NCI-H2196 treated with DMSO at 0.1 percent for 48 hours (cell line): ENCODE results near the gene CBFB.
"Not testable (repeated sequence)": the region's sequence is repeated elsewhere in the genome, so short reads cannot be mapped to it uniquely, and the experiment has no call there.

Source experiments
- DNase-seq: peaks from one replicate; lab custom pipeline; 2025; ENCODE audit not compliant: unreplicated experiment; lab: John Stamatoyannopoulos, UW

CBFB gene

DNA sequence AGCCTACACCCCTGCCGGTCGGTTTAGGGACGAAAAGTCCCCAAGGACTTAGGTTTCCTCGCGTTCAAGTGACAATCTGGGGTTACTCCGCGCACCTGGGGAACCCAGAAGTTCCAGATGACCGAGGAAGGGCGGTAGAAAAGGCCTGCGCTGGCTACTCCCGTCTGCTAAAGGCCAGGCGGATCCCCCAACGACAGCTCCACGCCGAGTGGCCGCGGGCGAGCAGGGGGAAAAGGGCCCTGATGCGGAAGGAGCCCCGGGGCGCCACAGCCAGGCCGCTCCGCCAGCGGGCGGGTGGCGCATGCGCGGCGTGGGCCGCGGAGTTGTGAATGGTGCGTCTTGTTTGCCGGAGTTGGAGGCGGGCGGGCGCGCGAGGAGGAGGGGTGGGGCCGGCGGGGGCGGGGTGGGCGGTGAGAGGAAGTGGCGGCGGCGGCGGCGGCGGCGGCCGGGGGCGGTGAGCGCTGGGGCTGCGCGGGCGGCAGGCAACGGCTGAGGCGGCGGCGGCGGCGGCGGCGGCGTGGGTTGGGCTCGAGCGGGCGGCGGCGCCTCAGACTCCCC is at the start of gene CBFB:
Gene CBFB (plus strand): TSS at position 454 of the 558 bp plus-strand sequence. CDS start 259 bp downstream, outside the sequence.
- DNase-seq, result no peak

DNA sequence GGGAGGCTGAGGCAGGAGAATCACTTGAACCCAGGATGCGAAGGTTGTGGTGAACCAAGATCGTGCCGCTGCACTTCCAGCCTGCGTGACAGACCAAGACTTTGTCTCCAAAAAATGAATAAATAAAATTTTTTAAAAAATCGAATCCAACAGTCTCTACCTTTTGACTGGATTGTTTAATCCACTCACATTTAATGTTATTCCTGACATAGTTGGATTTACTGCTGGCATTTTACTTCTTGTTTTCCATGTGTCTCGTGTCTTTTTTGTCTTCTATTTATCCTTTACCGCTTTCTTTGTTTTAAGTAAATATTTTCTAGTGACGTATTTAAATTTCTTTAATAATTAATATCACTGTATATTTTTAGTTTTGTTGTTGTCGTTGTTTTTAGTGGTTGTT is 45.9 kb upstream of the CBFB start:
- no peak for DNase-seq

- DNase-seq, result no peak
Measured at GRCh38 chr16:66984892-66985311, 44.0 kb upstream of the CBFB start.

DNA sequence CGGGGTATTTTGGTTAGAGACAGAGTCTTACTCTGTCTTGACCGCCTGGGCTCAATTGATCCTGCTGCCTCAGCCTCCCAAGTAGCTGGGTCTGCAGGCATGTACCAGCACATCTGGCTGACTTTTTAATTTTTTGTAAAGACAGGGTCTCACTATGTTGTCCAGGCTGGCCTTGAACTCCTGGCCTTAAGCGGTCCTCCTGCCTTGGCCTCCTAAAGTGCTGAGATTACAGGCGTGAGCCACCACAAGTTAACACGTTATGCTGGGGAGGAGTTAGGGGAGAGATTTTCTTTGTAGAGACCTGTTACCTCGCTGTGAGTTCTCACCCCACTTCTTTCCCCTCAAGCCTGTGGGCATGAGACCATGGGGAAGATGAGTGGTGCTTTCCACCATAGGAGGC is 42.4 kb upstream of the CBFB start:
- DNase-seq, result no peak

GRCh38 chr16:66988197-66988788 is 40.7 kb upstream of the CBFB start, which contains the start of gene CES4A:
Gene CES4A (plus strand): TSS chr16:66988589. CDS start chr16:66988773, 184 bp downstream.
- DNase-seq, result no peak

GRCh38 chr16:66991545-66992077 is 37.3 kb upstream of the CBFB start:
- DNase-seq, result no peak

GRCh38 chr16:66993558-66993957 is 35.4 kb upstream of the CBFB start:
- DNase-seq, result not testable (repeated sequence)

DNA sequence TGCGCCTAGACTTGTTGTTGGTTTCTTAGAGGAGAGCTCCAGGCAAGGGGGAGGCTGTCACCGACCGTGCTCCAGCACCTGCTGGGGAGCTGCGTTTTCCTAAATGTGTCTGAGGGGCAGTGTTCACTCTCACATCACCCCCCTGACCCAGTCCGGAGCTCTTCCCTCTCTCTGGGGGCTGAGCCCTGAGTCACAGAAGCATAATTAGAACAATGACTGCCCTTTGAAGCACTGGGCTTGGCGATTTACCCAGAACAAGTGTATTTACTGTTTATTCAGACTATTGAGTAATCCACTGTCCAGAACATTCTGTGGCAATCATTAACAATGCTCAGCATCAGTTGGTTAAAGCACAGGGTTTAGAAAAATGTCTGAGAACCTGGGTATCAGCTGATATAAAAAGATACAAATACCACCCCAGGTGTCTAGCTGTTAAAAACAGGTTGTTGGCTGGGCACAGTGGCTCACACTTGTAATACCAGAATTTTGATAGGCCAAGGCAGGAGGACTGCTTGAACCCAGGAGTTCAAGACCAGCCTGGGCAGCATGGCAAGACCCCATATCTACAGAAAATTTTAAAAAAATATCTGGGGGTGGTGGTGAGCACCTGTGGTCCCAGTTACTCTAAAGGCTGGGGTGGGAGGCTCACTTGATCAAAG is 32.5 kb upstream of the CBFB start:
- no peak for DNase-seq

GRCh38 chr16:66996983-66997358 is 32.0 kb upstream of the CBFB start:
- no peak for DNase-seq

DNA sequence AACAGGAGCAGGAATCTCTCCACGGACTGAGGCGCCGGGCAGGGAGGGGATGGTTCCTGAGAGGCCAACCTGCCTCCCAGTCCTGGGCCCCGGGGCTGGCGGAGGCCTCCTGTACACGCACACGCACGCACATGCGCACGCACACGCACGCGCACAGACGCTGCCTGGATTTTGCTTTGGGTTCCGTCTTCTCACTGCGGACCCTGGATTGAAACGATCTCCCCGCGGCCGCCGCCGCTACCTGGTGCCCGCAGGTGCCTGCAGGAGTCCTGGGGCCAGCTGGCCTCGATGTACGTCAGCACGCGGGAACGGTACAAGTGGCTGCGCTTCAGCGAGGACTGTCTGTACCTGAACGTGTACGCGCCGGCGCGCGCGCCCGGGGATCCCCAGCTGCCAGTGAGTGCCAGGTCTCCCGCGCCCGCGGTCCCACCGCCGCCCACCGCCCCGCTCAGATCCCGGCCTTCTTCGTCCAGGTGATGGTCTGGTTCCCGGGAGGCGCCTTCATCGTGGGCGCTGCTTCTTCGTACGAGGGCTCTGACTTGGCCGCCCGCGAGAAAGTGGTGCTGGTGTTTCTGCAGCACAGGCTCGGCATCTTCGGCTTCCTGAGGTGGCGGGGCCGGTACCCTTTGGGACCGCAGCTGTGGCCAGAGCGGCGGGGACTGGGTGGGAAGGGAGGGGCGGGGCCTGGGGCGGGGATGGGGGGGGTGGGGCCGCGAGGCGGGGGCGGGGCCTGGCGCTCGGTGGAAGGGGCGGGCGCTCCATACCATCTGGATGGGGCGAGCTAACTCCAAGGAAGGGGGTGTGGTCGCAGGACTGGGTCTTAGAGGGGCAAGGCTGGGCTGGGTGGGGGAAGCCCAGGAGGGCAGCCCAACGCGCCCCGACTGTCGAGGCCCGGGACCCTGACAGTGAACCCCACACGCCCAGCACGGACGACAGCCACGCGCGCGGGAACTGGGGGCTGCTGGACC is 28.3 kb upstream of the CBFB start:
- no peak for DNase-seq

- no peak for DNase-seq
Measured at GRCh38 chr16:67001726-67002125, 27.2 kb upstream of the CBFB start.

GRCh38 chr16:67006930-67007658 is 21.9 kb upstream of the CBFB start:
- no peak for DNase-seq

DNA sequence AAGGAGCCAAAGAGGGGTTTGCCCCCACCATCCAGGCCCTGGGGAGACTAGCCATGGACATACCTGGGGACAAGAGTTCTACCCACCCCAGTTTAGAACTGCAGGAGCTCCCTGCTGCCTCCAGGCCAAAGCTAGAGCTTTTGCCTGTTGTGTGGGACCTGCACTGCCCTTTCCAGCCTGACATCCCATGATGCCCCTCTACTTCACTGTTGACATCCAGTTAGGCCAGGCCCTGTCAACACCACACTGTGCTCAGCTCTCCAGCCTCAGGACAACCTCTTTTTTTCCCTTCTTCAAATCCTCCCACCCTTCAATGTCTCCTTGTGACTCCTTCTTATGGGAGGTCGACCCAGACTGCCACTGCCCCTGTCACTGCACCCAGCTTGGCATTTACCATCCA is 19.8 kb upstream of the CBFB start:
- no peak for DNase-seq

DNA sequence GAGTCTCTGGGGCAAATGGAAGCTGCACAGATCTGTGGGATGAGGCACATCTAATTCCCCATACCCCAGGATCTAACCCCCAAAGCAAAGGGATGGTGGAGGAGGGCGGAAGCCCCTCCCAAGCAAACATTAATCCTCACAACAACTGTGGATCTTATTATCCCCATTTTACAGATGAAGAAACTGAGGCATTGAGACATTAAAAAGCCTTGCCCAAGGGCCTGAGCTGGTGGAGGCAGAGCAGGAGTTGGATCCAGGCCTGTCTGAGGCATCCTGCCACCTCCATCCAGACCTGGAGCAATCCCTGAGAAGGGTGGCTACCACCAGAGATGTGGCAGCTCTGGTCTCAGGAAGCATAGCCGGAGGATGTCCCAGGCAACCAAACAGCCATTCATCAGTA is 17.7 kb upstream of the CBFB start:
- no peak for DNase-seq

DNA sequence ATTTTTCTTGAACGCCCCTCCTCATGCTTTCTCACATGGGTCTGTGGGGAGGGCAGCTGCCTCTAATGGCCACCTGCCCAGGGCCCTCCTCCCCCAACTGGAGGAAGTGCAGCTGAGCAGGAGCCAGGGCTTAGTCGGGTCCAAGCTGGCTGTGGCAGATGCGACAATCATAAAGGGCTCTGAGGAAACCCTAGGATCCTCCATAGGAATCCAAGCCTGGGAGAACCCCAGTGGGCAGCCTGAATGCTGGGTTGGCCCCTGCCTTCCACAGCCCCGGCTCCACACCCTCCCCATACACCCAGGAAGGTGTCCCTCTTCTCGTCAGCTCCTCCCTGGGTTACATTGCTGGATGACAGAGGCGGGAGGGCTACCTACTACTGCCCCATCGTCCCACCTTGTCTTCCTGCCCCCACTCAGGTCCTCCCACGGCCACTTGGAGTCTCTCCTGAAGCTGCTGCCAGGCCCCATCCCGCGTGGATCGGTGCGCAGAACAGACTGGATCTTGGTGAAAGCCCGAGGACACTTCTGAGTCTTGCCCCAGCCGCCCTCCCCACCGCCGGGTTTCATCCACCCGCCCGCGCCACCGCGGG is 15.6 kb upstream of the CBFB start:
- DNase-seq, result no peak

- no peak for DNase-seq
Measured at GRCh38 chr16:67013823-67014633, 14.9 kb upstream of the CBFB start.

DNA sequence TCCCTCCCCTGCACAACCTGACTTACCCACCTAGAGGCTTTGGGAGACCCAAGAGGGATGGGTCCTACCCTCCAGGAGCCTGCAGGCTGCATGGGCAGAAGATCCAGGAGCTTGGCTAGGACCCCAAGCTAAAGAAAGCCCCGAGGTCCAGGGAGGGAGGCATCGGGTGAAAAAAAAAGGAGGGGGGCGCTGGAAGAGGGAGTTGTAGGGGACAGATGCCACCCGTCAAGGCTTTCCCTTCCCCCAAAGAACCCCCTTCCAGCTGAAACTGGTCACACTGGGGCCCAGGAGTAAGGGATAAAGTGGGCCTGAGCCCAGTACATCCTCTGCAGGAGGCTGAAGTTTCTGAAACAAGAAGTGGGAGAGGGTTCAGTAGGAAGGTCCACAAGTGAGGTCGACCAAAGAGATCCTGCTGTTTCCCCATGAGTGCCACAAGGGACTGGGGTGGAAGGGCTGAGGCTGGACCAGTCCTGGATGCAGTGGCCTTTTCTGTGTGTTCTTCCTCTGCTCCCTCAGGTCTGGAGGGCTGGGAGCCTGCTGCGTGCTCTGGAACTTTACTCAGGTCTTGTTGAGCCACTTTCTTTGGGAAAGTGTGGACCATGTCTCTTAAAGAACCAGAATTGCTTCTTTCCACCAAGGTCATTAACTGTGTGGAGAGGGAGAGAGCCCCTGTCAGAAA is 14.2 kb upstream of the CBFB start:
- no peak for DNase-seq

DNA sequence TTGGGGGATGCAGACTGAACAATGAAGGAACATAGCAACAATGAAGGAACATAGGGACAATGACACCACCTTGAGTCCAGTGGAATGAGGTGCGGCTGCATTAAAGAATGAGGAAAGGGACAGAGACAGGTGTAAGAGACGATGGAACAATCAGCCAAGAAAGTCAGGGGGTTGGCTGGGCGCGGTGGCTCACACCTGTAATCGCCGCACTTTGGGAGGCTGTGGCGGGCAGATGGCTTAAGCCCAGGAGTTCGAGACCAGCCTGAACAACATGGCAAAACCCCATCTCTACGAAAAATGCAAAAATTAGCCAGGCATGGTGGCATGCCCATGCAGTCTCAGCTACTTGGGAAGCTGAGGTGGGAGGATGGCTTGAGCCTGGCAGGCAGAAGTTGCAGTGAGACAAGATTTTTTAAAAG is 13.6 kb upstream of the CBFB start:
- no peak for DNase-seq

- DNase-seq, result no peak
Measured at GRCh38 chr16:67016143-67016542, 12.8 kb upstream of the CBFB start.
